Choroid plexus epithelial cell (primary cell): Measurements from ENCODE around the gene HRH2.

ENCODE experiments used
- DNase-seq: peaks from one replicate; pipeline ENCODE4 v3.0.0-alpha.2; 2010; ENCODE audit warnings: low read depth
- H3K4me3 ChIP-seq: 2 replicates; pipeline ENCODE4 v1.5.1; 2011; ENCODE audit warnings: low read depth, mild to moderate bottlenecking, control low read depth, low read length, moderate library complexity
- CTCF ChIP-seq: conservative IDR thresholded peaks from 2 replicates; pipeline ENCODE4 v1.5.1; 2011; ENCODE audit warnings: low read depth, mild to moderate bottlenecking, control low read depth, inconsistent platforms, low read length, moderate library complexity

Gene HRH2

GRCh38 chr5:175733017-175733416 is 75.1 kb downstream of the HRH2 start:
- no peak for TF ChIP-seq CTCF
- DNase-seq = no peak
- H3K4me3 ChIP-seq = no peak overlapping the region

- H3K4me3 ChIP-seq = no peak overlapping the region
- DNase-seq = no peak
- no peak for TF ChIP-seq CTCF
These were observed 76.1 kb downstream of the HRH2 start for GRCh38 chr5:175734016-175734415.

GRCh38 chr5:175734501-175734900 is 76.6 kb downstream of the HRH2 start:
- no peak for TF ChIP-seq CTCF
- DNase-seq = no peak

GRCh38 chr5:175735701-175736100 is 77.8 kb downstream of the HRH2 start:
- TF ChIP-seq CTCF = no peak
- DNase-seq = no peak
- H3K4me3 ChIP-seq = no peak overlapping the region

More at GRCh38 chr5:175734501-175734900, 76.6 kb downstream of the HRH2 start:
- no peak overlapping the region for H3K4me3 ChIP-seq

- no peak for TF ChIP-seq CTCF
- no peak for DNase-seq
- H3K4me3 ChIP-seq = no peak overlapping the region
These were observed 78.8 kb downstream of the HRH2 start for GRCh38 chr5:175736652-175737051.

GRCh38 chr5:175737481-175737880 is 79.6 kb downstream of the HRH2 start:
- no peak for TF ChIP-seq CTCF

GRCh38 chr5:175738126-175738525 is 80.3 kb downstream of the HRH2 start:
- DNase-seq = no peak
- TF ChIP-seq CTCF = no peak
- no peak overlapping the region for H3K4me3 ChIP-seq

More at GRCh38 chr5:175737481-175737880, 79.6 kb downstream of the HRH2 start:
- H3K4me3 ChIP-seq = no peak overlapping the region
- DNase-seq = no peak
